NCI-H2227 (cell line): Measurements from ENCODE around the gene B4GALNT3.
A peak's percentile ranks its signal among the peaks of the same experiment; 100 is the strongest.
"Not testable (repeated sequence)": the region's sequence is repeated elsewhere in the genome, so short reads cannot be mapped to it uniquely, and the experiment has no call there.

Experiments used
- DNase-seq: peaks from one replicate; lab custom pipeline; 2025; ENCODE audit not compliant: unreplicated experiment; lab: John Stamatoyannopoulos, UW

B4GALNT3 gene

GRCh38 chr12:573232-573631, 113.5 kb downstream of the B4GALNT3 start:
- DNase-seq: no peak

- DNase-seq: no peak
Measured at GRCh38 chr12:574475-575128, 114.9 kb downstream of the B4GALNT3 start.

GRCh38 chr12:575129-575502, 115.4 kb downstream of the B4GALNT3 start:
- DNase-seq: no peak

GRCh38 chr12:575948-576614, 116.3 kb downstream of the B4GALNT3 start:
- peak; percentile 35 for DNase-seq

GRCh38 chr12:576615-577110, 116.9 kb downstream of the B4GALNT3 start:
- no peak for DNase-seq

GRCh38 chr12:577994-578747, 118.4 kb downstream of the B4GALNT3 start:
- not testable (repeated sequence) for DNase-seq

- DNase-seq: no peak
Measured at GRCh38 chr12:578748-579419, 119.1 kb downstream of the B4GALNT3 start.

GRCh38 chr12:579420-580110, 119.8 kb downstream of the B4GALNT3 start:
- DNase-seq: no peak

- DNase-seq: no peak
Measured at GRCh38 chr12:580813-581212, 121.1 kb downstream of the B4GALNT3 start.

- DNase-seq: no peak
Measured at GRCh38 chr12:581321-581720, 121.6 kb downstream of the B4GALNT3 start.

GRCh38 chr12:581746-582145, 122.0 kb downstream of the B4GALNT3 start:
- no peak for DNase-seq

GRCh38 chr12:583251-583869, 123.6 kb downstream of the B4GALNT3 start:
- DNase-seq: no peak

- DNase-seq: no peak
Measured at GRCh38 chr12:585062-586061, 125.6 kb downstream of the B4GALNT3 start.

GRCh38 chr12:586318-587071, 126.8 kb downstream of the B4GALNT3 start:
- no peak for DNase-seq

GRCh38 chr12:587132-588023, 127.6 kb downstream of the B4GALNT3 start:
- no peak for DNase-seq

- DNase-seq: no peak
Measured at GRCh38 chr12:588024-588322, 128.2 kb downstream of the B4GALNT3 start.

GRCh38 chr12:588646-589045, 128.9 kb downstream of the B4GALNT3 start:
- no peak for DNase-seq
